ENCODE data around the gene GTF2IRD1. TPM values are rescaled to one million over a fixed set of nuclear protein-coding genes. Genes with fewer than 3 reads are reported as not detected.
"Not testable (repeated sequence)": the region's sequence is repeated elsewhere in the genome, so short reads cannot be mapped to it uniquely, and the experiment has no call there.

The GTF2IRD1 gene
- polyA plus RNA-seq, 1 donor = 50.8 TPM

DNA sequence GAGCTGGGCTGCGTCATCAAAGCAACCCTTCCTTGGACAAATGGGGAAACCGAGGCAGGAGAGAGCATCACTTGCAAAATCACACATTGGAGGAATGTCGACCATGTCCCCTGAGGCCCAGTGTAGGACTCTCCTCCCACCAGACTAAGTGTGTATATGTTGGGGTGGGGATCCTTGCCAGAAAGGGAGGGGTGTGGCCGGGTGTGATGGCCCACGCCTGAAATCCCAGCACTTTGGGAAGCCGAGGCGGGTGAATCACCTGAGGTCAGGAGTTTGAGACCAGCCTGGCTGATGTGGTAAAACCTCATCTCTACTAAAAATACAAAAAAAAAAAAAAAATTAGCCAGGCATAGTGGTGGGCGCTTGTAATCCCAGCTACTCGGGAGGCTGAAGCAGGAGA, 23.3 kb upstream of the GTF2IRD1 start:
- DNase-seq = not testable (repeated sequence)

DNA sequence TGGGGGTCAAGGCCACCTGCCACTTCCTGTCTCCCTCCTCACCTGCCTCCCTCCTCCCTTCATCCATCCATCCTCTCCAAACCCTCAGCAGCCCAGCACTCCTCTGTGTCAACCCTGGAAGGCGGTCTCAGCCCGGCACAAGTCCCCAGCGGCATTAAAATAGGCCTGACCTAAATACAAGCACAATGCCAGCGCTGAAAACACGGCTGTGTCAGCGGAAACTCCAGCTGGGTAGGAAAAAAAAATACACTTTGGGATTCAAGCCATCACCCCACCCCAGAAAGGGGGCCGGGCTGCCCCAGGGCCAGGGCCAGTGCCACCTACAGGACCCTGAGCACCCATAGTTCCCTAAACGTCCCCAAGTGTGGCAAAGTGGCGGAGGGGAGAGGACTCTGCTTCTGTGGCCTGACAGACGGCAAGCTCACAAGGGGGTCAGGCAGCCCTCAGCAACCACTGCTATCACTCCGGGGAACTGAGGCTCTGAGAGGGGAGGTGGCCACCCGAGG, 22.7 kb upstream of the GTF2IRD1 start:
- DNase-seq = no peak

DNA sequence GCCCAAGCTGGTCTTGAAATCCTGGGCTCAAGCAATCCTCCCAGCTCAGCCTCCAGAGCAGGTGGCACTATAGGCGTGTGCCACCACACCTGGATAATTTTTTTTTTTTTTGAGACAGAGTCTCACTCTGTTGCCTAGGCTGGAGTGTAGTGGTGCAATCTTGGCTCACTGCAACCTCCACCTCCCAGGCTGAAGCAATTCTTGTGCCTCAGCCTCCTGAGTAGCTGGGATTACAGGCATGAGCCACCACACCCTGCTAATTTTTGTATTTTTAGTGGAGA, 16.5 kb upstream of the GTF2IRD1 start:
- DNase-seq = not testable (repeated sequence)

DNA sequence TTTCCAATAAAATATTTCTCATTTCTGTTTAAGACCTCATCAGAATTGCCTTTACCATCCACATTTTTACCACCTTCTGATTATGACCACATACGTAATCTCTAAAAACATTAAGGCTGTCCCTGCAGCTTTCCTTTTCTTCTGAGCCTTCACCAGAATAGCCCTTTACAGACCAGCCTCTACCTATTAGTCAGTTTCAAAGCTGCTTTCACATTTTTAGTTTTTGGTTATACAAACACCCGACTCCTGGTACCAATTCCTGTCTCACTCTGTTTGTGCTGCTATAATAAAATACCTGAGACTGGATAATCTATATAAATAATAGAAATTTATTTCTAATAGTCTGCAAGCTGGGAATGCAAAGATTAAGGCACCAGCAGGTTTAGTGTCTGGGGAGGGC, 15.4 kb upstream of the GTF2IRD1 start:
- DNase-seq = no peak

DNA sequence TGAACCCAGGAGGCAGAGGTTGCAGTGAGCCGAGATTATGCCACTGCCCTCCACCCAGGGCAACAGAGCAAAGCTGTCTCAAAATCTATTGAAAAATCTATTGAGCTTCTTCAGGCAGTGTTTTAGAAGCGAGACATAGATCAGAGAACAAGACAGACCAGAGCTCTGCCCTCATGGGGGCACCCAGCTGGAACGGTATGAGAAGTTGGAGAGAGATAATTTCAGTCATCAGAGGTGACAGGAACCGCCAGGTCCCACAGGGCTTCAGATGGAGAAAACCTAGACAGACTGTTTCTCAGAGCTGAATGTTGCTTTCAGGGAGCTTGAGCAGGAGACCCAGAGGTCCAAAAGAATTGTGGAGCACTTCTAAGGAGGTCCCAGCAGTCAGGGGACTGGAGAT, 14.2 kb upstream of the GTF2IRD1 start:
- no peak for DNase-seq

DNA sequence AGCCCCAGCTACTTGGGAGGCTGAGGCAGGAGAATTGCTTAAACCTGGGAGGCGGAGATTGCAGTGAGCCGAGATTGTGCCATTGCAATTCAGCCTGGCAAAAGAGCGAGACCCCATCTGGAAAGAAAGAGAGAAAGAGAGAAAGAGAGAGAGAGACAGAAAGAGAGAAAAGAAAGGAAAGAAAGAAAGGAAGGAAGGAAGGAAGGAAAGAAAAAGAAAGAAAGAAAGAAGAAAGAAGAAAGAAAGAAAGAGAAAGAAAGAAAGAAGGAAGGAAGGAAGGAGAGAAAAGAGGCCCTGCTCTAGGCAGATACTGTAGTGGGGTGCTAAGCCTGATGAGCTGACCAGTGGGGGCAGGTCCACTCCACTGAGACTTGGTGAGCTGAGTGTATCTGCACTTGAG, 13.6 kb upstream of the GTF2IRD1 start:
- DNase-seq = not testable (repeated sequence)

DNA sequence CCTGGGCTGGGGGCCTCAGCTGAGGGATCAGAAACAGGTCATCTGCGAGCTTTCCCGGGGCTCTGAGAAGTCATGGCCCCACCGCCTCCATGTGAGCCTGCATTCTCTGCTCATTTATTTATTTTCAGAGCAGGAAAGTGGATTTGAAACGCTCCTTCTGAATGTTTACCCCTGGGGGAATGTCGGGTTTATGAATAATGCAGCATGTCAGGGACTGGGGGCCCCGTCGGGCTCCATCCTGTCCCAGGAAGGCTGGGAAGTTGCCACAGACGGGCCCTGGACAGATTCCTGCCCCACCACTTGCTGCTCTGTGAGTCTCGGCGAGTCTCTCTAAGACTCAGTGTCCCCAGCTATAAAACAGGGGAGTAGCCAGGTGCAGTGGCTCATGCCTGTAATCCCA, 11.9 kb upstream of the GTF2IRD1 start:
- no peak for DNase-seq

DNA sequence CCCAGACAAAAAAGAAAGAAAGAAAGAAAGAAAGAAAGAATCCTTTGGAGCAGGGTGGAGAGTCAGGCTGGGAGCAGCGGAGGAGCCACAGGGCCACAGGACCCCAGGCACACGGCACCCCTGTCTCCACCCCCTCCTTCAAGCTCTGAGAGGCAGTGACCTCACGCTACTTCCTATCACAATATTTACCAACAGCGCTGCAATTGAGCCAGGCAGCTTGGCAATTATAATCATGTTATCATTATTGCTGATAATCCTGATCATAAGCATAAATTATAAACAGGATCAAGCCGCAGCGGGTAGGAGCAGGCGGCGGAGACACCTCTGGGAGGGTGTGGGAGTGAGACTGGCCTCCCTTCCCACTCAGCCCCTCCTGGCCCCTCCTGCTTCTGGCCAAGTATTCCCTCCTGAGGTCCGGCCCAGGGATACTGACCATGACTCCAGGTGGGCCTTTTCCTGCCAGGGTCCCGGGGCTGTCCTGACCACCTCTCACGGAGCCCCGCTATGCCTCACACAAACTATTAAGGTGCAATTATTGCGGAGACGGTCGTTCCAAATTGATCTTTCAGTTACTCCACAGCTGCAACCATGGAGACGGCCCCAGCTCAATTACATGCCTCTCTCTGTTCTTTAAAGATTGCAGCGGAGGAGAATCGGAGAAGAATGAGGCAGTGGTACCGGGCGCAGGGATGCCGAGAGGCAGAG, 10.0 kb upstream of the GTF2IRD1 start:
- DNase-seq = no peak

DNA sequence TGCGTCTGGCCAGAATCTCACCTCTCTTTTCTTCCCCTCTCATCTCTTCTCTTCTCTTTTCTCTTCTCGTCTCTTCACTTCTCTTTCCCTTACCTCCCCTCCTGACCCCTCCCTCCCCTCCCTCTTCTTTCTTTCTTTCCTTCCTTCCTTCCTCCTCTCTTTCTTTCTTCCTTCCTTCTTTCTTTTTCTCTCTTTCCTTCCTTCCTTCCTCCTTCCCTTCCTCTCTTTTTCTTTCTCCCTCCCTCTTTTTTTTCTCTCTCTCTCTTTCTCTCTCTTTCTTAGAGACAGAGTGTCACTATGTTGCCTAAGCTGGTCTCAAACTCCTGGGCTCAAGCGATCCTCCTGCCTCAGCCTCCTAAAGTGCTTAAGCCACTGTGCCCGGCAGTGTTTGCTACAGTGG, 4.6 kb upstream of the GTF2IRD1 start:
- no peak for DNase-seq

DNA sequence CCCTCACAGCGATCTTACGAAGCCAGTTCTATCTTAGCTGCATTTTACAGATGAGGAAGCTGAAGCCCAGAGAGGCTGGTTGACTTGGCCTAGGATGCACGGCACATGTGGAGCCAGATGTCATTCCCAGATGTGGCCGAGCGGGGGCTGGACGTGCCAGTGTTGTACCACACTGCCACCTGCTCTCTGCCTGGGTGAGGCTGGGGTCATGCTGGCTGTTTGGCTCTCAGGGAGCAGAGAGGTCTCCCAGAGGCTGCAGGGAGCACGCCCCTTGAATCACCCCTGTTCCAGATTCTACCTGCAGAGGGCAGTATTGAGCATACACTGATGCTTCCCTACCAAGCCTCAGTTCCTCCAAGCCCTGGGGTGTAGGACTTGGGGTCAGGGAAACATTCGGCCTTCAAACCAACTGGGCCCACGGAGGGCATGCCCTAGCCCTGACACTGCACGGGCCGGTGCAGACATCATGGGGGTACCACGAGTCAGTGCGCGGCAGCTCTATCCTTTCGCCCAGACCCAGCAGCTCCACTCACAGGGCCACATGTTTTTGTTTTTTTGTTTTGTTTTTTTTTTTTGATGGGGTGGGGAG, 3.8 kb upstream of the GTF2IRD1 start:
- DNase-seq = peak; percentile 43

DNA sequence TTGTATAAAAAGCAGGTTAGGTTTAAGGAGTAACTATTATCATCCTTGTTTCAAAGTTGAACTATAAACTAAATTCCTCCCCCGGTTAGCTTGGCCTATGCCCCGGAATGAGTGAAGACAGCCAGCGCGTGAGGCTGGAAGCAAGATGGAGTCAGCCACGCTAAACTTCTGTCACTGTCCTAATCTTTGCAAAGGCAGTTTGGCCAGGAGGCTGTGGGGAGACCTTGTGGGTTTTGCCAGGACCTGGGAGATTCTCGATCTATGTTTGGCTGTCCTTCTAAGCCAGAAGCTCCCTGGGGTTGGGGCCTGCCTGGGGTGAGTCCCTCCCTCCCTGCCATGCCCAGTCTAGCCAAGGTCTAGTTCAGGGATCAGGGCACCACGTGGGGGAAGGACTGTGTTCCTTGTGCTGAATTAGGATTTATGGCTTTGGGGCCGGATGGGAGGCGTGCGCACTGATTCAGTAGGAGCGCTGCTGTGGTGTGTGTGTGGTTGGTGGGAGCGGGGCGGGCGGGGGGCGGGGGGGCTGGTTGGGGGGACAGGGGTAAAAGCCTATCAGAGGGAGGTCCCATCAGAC, 871 bp upstream of the GTF2IRD1 start:
- DNase-seq = peak; percentile 35

DNA sequence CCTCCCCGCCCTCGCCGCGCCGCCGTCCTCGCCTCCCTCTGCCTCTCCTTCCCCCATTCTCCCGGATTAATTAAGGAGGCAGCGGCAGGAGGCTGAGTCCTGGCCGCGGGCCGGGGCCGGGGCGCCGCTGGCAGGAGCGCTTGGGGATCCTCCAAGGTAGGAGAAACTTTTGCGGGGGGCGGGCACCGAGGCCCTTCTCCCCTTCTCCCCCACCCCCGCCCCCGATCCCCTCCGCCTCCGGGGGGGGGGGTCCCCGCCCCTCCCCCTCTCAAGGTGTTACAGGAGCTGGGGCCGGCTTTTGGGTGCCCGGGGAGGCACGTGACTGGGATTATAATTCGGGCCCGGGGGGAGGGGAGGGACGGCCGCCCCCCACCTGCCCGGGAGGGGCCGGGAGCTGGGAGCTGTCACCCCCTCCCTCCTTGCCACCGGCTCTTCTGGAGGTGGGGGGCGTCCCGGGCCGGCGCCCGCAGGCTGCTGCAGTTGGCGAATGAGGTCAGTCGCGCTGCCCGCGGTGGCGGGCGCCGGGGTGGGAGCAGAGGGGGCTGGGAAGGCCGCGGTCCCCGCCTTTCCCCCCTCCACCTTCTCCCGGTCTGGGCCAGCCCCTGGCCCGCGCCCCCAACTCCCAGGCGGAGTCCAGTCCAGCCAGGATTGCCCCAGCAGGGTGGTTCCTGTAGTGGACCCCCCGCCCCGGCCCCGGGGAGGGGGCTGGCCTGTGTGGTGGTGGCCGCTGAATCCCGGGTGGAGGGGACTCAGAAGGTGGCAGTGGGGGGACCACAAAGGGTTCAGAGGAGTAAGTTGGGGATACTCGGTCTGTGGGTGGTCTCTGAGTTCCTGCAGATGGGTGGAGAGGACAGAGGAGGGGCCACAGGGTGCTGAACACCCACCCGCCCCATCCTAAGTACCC, 567 bp downstream of the GTF2IRD1 start:
- no peak for DNase-seq

DNA sequence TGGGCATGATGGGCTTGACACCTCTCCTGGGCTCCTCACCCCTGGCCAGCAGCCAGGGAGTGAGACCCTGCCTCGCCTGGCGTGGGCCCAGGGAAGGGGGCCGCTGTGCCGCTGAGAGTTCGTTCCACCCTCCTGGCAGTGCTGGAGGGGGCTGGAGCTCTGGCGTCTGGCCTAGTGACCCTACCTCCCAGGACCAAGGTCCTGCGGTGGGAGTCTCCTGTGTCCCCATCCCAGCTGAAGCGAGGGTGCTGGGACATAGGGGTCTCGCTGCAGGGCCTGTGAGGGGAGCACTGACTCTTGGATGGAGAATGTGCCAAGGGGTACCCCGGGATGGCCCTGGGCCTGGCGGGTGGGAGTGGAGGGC, 1.2 kb downstream of the GTF2IRD1 start:
- DNase-seq = no peak

DNA sequence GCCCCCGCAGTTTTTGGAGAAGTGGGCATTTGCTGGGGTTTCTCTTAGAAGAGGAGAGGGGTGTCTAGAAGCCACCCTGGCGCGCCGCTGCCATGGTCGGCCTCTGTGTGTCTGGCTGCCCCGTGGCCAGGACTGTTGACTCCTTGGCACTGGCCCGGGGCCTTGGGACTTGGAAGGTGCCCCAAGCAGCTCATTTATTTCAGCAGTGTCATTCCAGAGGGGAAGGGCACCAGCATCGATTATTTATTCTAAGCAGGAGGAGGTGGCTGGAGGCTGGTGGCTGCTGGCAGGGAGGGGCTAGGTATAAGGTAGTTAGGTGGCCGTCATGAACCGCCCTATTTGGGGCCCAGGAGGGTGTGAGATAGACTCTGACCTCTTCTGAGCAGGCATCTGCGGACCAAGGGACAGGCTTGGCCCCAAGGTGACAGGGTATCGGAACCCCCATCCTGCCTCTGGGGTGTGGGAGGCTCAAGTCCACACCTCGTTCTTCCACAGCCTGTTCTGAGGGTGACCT, 1.6 kb downstream of the GTF2IRD1 start:
- DNase-seq = no peak

DNA sequence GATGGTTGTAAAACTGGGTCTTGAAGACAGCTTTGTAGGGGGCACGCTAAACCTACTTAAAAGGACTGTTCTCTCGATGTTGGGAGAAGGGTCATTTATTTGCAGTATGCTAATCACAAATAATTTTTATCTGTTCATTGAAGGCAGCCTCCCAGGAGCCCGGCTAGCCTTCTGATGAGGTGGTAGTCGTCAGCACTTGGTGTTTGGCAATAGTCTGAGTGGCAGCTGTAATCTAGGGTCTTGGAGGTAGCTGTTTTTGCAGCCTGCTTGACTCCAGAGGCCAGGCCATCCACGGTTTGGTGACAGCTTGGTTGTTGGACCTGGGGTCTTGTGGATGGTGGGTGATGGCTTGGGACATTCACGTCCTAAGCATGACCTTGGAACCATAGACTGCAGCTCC, 2.2 kb downstream of the GTF2IRD1 start:
- no peak for DNase-seq

DNA sequence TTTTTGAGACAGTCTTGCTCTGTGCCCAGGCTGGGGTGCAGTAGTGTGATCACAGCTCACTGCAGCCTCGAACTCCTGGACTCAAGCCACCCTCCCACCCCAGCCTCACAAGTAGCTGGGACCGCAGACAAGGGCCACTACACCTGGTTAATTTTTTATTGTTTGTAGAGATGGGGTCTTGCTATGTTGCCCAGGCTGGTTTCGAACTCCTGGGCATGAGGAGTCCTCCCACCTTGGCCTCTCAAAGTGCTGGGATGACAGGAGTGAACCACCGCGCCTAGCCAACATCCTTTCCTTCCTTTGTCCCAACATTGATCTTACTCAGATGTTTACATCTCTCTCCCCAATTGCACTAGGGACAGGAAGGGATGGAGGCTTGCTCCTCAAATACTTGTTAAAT, 3.3 kb downstream of the GTF2IRD1 start:
- no peak for DNase-seq

DNA sequence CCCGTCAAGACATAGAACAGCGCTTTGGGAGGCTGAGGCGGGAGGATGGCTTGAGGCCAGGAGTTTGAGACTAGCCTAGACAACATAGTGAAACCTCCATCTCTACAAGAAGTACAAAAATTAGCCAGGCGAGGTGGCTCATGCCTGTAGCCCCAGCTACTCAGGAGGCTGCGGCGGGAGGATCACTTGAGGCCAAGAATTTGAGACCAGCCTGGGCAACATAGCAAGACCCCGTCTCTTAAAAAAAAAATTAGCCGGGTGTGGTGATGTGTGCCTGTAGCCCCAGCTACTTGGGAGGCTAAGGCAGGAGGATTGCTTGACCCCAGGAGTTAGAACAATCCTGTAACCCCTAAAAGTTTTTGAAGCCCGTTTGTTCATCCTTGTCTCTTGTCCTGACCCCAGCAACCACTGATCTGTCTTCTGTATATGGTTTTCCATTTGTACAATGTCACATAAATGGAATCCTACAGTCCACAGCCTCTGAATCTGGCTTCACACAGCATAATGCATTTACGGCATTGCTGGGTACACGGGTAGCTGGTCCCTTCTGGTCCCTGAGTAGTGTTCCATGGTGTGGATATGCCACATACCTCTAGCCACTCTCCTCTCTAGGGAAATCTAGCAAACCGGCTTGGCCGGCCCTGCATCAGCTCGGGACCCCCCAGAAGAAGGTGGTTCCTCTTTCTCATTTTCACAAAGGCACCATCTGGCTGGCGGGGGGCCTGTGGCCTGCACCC, 8.4 kb downstream of the GTF2IRD1 start:
- no peak for DNase-seq

DNA sequence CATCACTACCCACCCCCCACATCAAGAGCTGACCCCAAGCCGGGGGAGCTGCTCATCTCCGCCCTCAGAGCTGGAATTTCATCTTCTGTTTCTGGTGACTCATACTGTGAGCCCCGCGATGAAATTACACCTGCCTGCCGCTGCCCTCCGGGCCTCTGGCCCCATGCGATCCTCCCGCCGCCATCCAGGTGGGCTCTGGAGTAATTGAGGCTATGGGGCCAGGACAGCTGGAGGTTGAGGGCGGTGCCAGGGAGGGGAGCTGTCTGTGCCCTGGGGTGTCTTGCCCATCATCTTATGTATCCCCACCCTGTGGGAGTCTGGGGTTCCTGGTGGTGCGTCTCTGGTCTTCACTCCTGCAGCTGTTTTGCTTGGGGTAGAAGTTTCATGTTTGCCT, 9.0 kb downstream of the GTF2IRD1 start:
- no peak for DNase-seq

DNA sequence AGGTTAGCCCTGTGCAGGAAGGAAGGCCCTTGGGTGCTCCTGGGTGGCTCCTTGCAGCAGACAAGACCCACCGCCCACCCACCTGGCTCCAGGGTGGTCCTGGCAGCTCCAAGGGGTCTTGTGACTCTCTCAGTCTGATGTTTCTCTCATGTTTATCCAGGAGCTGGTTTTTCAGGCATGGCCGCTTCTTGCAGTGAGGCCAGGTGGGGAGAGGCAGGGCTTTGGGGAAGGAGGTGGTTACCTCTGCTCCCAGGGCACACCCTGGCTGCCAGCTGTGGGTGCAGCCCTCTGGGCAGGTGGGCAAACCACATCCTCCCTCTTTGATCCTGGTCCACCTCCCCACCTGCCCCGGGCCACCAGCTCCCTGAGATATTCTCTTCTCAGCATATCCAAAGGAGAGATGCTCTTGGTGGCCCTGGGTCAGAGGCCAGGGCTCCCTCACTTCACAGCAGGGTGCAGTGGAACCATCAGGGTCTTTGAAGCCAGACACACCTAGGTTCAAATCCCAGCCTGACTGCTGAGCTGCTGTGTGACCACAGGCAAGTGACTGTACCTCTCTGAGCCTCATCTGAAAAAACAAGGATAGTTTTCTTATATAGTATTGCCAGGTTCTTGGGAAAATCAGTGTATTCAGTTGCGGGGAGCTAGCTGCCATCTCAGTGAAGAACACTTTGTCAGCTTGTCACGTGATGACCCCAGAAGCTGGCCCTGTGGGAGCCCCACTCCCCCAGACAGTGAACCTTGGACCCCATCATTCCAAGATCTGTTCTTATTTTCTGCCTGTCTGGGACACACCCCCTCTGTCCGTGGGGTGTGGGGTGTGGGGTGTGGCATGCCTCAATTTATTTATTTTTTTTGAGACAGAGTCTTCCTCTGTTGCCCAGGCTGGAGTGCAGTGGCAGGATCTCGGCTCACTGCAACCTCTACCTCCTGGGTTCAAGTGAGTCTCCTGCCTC, 11.5 kb downstream of the GTF2IRD1 start:
- DNase-seq = no peak

DNA sequence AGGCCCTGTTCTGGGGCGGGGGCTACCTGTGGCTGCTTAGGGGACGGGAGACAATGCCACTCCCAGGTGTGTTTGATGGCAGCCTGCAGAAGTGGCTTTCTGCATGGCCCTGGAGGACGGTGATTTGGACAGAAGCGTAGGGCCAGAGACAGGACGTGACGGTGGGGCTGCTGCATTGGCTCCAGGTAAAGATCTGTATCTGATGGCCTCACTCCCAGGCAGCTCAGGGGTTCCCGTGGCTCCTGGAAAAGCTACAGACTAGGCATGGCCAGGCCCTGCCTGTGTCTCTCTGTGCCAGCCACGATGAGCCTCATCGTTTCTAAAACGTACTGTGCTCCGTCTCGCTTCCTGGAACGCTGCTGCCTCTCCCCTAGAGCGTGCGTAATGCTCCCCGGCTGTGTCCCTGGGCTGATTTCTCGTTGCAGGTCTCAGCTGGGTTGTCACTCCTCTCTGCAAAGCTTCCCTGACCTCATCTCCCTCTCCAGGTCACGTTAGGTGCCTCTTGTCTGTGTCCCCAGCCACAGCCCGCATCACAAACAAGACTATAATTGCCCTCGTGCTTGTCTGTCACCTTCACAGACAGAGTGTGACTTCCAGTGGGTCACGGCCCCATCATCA, 12.6 kb downstream of the GTF2IRD1 start:
- no peak for DNase-seq

DNA sequence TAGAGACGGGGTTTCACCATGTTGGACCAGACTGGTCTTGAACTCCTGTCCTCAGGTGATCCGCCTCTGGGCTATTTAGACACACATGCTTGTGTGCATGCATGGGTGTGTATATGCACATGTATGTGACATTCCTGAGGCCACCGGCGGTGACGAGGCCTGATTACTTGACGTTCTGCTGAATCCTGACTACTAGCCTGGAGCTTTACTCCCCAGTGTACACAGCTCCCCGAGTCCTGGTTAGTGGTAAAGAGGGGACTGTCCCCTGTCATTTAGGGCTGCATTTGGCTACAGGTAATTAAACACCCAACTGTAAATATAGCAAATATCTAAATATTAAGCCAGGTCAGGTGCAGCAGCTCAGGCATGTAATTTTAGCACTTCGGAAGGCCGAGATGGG, 14.2 kb downstream of the GTF2IRD1 start:
- no peak for DNase-seq

Measured in hindlimb muscle (tissue), 1 donor.